GM12878 (cell line): Measurements from ENCODE around the gene CRKL.

Experiments used
- EP300 ChIP-seq, 2 experiments: fragments of 150-350 bp in 1 of 2; IDR thresholded peaks; 2 replicates each; pipeline ENCODE4 v1.6.1; 2011 to 2012; ENCODE audit warnings: low read depth in 2 of 2, low read length in 2 of 2, borderline replicate concordance in 1 of 2, improper control_type of control experiment in 1 of 2, inconsistent platforms in 1 of 2; ENCODE audit not compliant: control insufficient read depth in 1 of 2
- KAT2A ChIP-seq: conservative IDR thresholded peaks from 2 replicates; pipeline ENCODE4 v1.6.1; 2011; ENCODE audit warnings: low read depth, low read length; ENCODE audit not compliant: control insufficient read depth

DNA sequence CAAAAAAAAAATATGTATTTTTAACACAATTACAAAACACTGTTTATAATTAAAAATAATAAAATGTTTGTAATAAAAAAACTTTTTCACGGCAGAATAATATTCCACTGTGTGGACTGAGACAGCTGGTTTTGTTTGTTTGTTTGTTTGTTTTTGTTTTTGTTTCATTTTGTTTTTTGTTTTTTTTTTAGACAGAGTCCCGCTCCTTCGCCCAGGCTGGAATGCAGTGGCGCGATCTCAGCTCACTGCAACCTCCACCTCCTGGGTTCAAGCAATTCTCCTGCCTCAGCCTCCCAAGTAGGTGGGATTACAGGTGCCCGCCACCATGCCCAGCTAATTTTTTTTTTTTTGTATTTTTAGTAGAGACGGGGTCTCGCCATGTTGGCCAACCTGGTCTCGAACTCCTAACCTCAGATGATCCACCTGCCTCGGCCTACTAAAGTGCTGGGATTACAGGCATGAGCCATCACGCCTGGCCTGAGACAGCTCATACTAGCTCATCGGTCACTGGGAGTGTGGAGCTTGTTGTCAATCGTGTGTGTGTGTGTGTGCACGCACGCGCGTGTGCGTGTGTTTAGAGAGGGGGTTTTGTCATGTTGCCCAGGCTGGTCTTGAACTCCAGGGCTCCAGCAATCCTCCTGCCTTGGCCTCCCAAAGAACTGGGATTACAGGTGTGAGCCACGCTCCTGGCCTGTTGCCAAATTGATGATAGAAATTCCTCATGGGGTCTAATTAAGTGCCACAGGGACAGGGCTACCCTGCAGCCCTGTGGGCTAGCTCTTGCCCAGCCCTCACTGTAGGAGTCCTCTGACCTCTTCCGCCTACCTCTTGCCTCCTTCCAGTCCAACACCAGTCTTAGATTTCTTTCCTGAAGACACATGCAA is 42.6 kb downstream of the CRKL start:
- TF ChIP-seq EP300 (IDR thresholded peaks at IDR 0.05; ENCODE audit: borderline replicate concordance in 1 of 2, control insufficient read depth in 1 of 2, low read depth in 2 of 2, low read length in 2 of 2) (no peak), KAT2A (no peak)
